AG09309 (cell line): ENCODE measurements around the gene ZNF292.

Experiments
- DNase-seq: peaks from one replicate; pipeline ENCODE4 v3.0.0-alpha.2; 2010; ENCODE audit warnings: low read depth
- H3K4me3 ChIP-seq: 2 replicates; pipeline ENCODE4 v1.5.1; 2011; ENCODE audit warnings: mild to moderate bottlenecking, low read depth, low read length, moderate library complexity; ENCODE audit not compliant: control insufficient read depth
- CTCF ChIP-seq: IDR thresholded peaks from 2 replicates; pipeline ENCODE4 v1.5.1; 2011; ENCODE audit warnings: mild to moderate bottlenecking, low read depth, low read length, inconsistent platforms; ENCODE audit not compliant: insufficient read depth, control insufficient read depth; ENCODE audit errors: missing control alignments

ZNF292 gene

DNA sequence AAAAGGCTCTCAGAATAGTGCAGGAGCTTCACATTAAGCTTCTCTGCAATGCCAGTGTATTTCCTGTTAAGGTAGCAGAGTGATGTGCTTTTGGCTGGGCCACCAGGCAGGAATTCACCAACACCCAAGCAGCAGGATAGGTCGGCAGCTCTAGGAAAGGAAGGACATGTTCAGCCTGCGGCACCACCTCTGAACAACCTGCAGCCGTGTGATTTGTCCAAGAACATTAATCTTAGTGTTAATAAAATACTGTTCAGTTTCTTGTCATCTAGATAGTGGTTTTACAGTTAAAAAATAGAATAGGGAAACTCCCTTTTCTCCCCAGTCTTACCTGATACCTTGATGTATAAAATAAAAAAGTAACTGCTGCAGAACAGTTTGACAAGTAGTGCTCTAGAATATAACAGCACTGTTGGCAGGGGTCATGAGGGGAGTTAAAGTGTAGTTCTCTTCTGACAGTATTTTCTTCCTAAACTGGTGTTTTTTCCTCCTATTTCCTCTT, 18.8 kb downstream of the ZNF292 start:
- no peak overlapping the region for H3K4me3 ChIP-seq
- TF ChIP-seq CTCF, result no peak
- DNase-seq, result no peak

DNA sequence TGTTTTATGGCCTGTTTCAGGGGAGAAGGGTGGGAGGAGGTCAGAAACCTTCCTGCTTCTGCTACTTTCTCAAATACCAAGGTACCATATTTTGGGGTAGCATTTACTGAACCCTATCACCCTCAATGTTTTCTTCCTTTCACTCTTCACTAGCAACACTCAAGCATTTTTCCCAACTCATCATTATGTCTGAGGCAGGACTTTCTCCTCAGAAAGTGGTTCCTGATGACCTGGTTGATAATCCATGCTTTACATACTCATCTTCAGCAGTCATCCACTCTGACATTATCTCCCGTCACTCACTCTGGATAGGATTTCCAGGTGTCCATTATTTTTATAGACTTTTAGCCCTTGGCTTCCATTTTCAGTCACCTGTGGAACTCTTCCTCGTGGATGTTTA, 21.1 kb downstream of the ZNF292 start:
- no peak for DNase-seq
- TF ChIP-seq CTCF, result no peak
- H3K4me3 ChIP-seq, result no peak overlapping the region

GRCh38 chr6:87180105-87180728, 24.9 kb downstream of the ZNF292 start:
- DNase-seq, result no peak

GRCh38 chr6:87181903-87182302, 26.5 kb downstream of the ZNF292 start:
- TF ChIP-seq CTCF, result no peak
- DNase-seq, result no peak
- no peak overlapping the region for H3K4me3 ChIP-seq

More at GRCh38 chr6:87180105-87180728, 24.9 kb downstream of the ZNF292 start:
- H3K4me3 ChIP-seq, result no peak overlapping the region
- no peak for TF ChIP-seq CTCF

DNA sequence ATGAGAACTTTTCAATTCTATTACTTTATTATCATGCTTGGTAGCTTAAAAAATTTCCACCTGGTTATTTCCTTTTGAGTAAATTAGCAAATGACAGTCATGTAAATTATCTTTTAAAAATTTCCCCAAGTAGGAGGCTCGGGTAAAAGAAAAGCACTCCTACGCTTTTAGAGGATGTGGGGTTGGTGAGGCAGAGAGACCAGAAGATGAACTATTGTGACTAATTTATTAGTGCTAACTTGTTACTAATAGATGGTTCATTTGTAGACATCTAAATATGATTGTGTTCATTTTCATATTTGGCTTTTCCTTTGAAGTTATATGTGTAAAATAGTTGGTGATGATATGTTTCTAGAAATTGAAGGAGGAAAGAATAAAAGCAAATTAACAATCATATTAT, 27.0 kb downstream of the ZNF292 start:
- DNase-seq, result no peak
- TF ChIP-seq CTCF, result no peak
- H3K4me3 ChIP-seq, result no peak overlapping the region

GRCh38 chr6:87182940-87183339, 27.6 kb downstream of the ZNF292 start:
- DNase-seq, result no peak
- H3K4me3 ChIP-seq, result no peak overlapping the region
- no peak for TF ChIP-seq CTCF

DNA sequence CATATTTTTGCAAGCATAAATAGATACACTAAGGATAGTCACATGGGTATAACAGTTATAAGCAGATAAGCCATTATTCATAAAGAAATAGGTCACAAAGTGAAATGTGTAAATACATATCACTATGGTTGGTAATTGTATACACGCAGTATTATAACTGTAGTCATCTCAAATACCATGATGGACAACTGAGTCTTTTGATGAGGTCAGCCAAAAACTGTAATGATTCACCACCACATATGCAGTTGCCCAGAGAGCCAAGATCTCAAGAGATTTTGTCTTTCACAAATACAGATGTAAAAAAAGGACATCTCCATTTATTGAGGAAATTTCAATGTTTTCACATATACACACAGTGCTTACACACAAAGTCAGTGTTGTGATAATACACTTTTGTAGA, 28.3 kb downstream of the ZNF292 start:
- no peak for TF ChIP-seq CTCF
- H3K4me3 ChIP-seq, result no peak overlapping the region
- DNase-seq, result no peak
